ENCODE measurements around the gene MACROD2.

Gene MACROD2

GRCh38 chr20:15862178-15862577 lies 1866.9 kb downstream of the MACROD2 start:
- no peak for DNase-seq (ENCODE audit: extremely low read depth, low read depth)
- no peak for TF ChIP-seq CTCF (IDR thresholded peaks at IDR 0.05; ENCODE audit: low read depth, low read length)

GRCh38 chr20:15863735-15864134 lies 1868.4 kb downstream of the MACROD2 start:
- no peak for TF ChIP-seq CTCF (IDR thresholded peaks at IDR 0.05; ENCODE audit: low read depth, low read length)
- no peak for DNase-seq (ENCODE audit: extremely low read depth, low read depth)

- no peak for TF ChIP-seq CTCF (IDR thresholded peaks at IDR 0.05; ENCODE audit: low read depth, low read length)
- no peak for DNase-seq (ENCODE audit: extremely low read depth, low read depth)
These were observed 1870.2 kb downstream of the MACROD2 start for GRCh38 chr20:15865553-15865952.

- no peak for TF ChIP-seq CTCF (IDR thresholded peaks at IDR 0.05; ENCODE audit: low read depth, low read length)
- DNase-seq (ENCODE audit: extremely low read depth, low read depth) = no peak
These were observed 1871.8 kb downstream of the MACROD2 start for GRCh38 chr20:15866916-15867730.

- no peak for DNase-seq (ENCODE audit: extremely low read depth, low read depth)
- no peak; the same call in 1 of the 2 replicates for TF ChIP-seq CTCF (IDR thresholded peaks at IDR 0.05; ENCODE audit: low read depth, low read length)
These were observed 1872.6 kb downstream of the MACROD2 start for GRCh38 chr20:15867899-15868298.

- no peak for DNase-seq (ENCODE audit: extremely low read depth, low read depth)
- no peak for TF ChIP-seq CTCF (IDR thresholded peaks at IDR 0.05; ENCODE audit: low read depth, low read length)
These were observed 1880.1 kb downstream of the MACROD2 start for GRCh38 chr20:15875446-15875845.

GRCh38 chr20:15882553-15882952 lies 1887.2 kb downstream of the MACROD2 start:
- no peak for TF ChIP-seq CTCF (IDR thresholded peaks at IDR 0.05; ENCODE audit: low read depth, low read length)
- peak; percentile 34 for DNase-seq (ENCODE audit: extremely low read depth, low read depth)

Data from AG09319 (cell line).